Lower leg skin (tissue), 3 donors: ENCODE data around the gene EIF4B.

Experiments used
- CTCF ChIP-seq, 3 donors: fragments of 450-650 bp; IDR thresholded peaks; one replicate each; pipeline ENCODE4 v1.5.1; 2016; ENCODE audit warnings: antibody characterized with exemption in 3 of 3, mild to moderate bottlenecking in 3 of 3, moderate library complexity in 2 of 3
- POLR2A ChIP-seq, 2 donors: fragments of 450-650 bp; IDR thresholded peaks; one replicate each; pipeline ENCODE4 v1.6.1; 2016 to 2017; ENCODE audit warnings: antibody characterized with exemption in 2 of 2, mild to moderate bottlenecking in 1 of 2, moderate library complexity in 1 of 2

GRCh38 chr12:53074283-53074998 is 68.2 kb downstream of the EIF4B start:
- TF ChIP-seq CTCF (IDR thresholded peaks at IDR 0.05) (no peak), POLR2A (IDR thresholded peaks at IDR 0.05) (no peak)
